Hematopoietic multipotent progenitor cell treated with erythropoietin and hydrocortisone succinate and interleukin-3 and kit ligand, for 15 days (in vitro differentiated cells): ENCODE results near the gene ZNF569.
A peak's percentile ranks its signal among the peaks of the same experiment; 100 is the strongest.
"Not testable (repeated sequence)": the region's sequence is repeated elsewhere in the genome, so short reads cannot be mapped to it uniquely, and the experiment has no call there.

Experiments
- DNase-seq: peaks from one replicate; pipeline ENCODE4 v3.0.0-alpha.2; 2015; ENCODE audit warnings: low spot score

ZNF569 gene

GRCh38 chr19:37401078-37401477 is 66.2 kb downstream of the ZNF569 start:
- no peak for DNase-seq

DNA sequence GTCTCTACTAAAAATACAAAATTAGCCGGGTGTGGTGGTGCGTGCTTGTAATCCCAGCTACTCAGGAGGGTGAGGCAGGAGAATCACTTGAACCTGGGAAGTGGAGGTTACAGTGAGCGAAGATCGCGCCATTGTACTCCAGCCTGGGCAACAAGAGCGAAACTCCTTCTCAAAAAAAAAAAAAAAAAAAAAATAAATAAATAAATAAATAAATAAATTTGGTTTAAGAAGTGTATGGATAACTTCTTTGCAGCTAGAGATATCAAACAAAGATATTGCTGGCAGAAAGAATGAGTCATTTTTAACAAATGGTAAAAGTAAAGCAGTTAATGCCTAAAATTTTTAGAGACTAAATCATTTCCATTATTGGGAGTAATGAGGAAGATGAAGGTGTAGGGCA is 75.8 kb downstream of the ZNF569 start:
- DNase-seq: not testable (repeated sequence)

DNA sequence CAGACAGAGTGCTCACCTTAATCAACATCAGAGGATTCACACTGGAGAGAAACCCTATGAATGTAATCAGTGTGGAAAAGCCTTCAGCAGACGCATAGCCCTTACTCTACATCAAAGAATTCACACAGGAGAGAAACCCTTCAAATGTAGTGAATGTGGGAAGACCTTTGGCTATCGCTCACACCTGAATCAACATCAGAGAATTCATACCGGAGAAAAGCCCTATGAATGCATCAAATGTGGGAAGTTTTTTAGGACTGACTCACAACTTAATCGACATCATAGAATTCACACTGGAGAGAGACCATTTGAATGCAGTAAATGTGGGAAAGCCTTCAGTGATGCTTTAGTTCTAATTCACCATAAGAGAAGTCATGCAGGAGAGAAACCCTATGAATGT is 78.0 kb downstream of the ZNF569 start:
- DNase-seq: no peak

DNA sequence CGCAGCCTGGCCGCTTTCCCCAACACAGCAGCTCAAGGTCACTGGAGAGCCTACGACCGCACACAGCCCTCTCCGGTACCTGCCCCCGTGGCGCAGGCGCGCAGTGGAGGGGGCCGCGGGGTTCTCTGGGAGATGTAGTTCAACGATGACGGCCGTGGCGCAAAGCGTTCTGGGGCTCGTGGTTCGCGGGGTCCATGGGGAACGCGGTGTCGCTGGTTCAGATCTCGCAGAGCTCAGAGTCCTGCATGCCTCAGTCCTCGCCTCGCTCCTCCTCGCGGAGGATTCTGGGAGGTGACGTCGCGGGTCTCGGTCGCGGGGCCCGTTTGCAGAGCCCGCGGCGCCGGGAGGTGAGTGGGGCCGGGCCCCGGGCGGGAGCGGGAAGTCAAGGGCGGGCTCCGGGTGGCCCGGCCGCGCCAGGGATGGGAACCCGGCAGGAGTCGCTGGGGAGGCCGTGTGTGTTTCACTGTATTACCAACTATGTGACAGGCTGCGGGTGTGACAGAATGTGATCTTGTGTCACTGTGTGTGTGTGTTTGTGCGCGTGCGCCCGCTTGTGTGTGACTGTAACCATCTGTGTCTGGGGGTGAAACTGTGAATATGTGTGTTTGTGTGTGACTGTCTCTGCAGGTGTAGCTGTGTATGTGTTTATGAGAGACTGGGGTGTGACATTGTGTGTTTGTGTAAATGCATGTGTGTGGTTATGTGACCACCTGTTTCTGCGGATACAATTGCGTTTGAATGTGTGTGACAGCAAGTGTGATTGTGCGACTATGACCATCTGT is 96.2 kb downstream of the ZNF569 start, which contains the start of gene ZNF527:
Gene ZNF527 (plus strand): TSS at position 220 of the 782 bp plus-strand sequence. CDS start 3,100 bp downstream, outside the sequence.
- DNase-seq: peak; percentile 77

GRCh38 chr19:37370386-37370879 is 96.8 kb downstream of the ZNF569 start:
- DNase-seq: not testable (repeated sequence)

DNA sequence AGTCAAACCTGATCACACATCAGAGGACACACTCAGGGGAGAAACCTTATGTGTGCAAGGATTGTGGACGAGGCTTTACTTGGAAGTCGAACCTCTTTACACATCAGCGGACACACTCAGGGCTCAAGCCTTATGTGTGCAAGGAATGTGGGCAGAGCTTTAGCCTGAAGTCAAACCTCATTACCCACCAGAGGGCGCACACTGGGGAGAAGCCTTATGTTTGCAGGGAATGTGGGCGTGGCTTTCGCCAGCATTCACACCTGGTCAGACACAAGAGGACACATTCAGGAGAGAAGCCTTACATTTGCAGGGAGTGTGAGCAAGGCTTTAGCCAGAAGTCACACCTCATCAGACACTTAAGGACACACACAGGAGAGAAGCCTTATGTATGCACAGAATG is 104.5 kb downstream of the ZNF569 start:
- no peak for DNase-seq

- no peak for DNase-seq
These were observed 105.2 kb downstream of the ZNF569 start for GRCh38 chr19:37361994-37362393.
